Measurements from ENCODE around the gene PLA2G15.
"Not testable (repeated sequence)": the region's sequence is repeated elsewhere in the genome, so short reads cannot be mapped to it uniquely, and the experiment has no call there.

The PLA2G15 gene

DNA sequence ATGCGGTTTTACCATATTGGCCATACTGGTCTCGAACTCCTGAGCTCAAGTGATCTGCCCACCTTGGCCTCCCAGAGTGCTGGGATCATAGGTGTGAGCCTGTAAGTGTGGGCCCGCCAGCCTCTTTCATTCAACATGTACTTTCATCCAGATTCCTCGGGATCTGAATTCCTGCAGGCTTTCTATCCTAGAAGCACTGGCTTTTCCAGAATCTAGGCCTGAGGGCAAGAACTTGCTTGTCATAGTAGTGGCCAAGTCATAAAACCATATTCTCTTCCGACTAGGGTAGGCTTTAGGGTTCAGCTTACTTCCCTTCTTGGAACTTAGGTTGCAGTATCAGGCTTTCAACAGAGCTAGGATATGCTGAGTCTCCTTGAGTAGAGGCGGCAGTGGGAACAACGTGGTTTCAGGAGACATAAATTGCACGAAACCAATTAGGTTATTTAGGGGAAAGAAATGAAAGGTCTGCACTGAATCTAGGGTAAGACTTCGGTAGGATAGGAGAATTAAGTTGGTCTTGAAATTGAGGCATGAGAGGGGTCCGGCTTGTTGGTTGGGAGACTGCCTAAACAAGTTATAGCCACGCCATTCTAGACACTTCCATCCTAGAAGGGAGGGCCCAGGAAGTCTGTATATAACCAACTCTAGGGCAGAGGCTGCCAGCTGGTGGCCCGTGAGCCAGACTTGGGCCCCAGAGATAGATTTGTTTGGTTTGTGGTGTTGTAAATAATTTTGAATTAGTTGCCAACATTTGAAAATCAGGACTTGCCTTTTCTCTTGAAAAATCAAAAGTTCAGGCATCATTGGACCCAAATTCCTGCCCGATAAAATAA lies 34.8 kb downstream of the PLA2G15 start:
- DNase-seq (ENCODE audit: low read depth, low spot score), result no peak

DNA sequence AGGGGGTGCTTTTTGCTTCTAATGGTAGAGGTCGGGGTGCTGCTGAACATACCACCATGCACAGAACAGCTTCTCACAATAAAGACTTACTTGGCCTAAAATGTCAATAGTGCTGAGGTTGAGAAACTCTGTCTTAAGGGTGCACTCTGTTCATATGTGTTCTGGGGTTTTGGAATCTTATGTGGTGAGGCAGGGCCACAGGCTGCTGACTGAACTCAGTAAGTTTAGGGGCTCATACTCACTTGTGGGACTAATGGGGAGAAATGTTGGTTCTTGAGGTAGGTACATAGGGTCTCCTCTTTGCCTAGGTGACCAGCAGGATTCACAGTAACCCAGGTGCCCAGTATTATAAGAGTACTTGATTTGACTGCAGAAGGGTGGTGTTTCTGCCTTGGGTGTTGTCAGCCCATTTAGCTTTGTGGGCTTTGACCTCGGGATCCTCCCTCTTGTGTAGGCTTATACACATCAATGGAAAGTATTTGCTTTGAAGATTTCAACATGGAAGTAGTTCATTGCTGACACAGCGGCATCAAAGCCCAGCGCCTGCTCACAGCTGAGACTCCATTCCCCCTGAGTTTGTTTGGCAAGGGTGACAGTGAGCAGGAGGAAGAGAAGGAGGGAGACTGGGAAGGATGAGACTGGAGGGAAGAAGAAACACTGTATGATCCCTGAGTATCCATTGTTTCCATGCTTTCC lies 36.3 kb downstream of the PLA2G15 start:
- no peak for DNase-seq (ENCODE audit: low read depth, low spot score)

DNA sequence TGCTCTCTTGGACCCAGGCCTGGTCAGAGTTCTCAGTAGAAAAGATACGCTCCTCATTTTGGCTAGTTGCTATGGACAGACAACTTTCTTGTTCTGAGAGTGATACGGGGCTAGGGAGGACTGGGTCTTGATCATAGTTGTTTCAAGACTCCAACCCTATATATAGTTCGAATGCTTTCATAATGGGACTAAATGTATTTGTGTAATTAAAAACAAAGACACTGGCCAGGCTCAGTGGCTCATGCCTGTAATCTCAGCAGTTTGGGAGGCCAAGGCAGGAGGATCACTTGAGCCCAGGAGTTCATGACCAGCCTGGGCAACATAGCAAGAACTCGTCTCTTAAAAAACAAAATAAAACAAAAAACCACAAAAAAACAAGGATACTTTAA lies 36.9 kb downstream of the PLA2G15 start:
- DNase-seq (ENCODE audit: low read depth, low spot score), result no peak

DNA sequence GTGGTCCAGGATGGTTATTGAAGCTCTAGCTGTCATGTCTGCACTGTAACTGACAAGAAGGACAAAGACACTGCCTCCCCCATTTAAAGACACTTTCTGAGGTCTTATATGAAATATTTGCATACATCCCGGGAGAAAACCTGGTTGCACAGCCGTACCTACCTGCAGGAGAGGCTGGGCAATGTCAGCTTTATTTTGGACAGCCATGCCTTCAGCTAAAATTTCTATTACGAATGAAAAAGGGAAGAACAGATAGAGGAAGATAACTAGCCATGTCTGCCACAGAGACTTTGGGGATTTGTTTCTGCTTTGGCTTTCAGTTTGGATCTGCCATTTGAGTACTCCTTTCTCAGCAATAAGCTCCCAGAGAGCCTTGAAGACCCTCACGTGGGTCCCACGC lies 38.2 kb downstream of the PLA2G15 start:
- no peak for DNase-seq (ENCODE audit: low read depth, low spot score)

DNA sequence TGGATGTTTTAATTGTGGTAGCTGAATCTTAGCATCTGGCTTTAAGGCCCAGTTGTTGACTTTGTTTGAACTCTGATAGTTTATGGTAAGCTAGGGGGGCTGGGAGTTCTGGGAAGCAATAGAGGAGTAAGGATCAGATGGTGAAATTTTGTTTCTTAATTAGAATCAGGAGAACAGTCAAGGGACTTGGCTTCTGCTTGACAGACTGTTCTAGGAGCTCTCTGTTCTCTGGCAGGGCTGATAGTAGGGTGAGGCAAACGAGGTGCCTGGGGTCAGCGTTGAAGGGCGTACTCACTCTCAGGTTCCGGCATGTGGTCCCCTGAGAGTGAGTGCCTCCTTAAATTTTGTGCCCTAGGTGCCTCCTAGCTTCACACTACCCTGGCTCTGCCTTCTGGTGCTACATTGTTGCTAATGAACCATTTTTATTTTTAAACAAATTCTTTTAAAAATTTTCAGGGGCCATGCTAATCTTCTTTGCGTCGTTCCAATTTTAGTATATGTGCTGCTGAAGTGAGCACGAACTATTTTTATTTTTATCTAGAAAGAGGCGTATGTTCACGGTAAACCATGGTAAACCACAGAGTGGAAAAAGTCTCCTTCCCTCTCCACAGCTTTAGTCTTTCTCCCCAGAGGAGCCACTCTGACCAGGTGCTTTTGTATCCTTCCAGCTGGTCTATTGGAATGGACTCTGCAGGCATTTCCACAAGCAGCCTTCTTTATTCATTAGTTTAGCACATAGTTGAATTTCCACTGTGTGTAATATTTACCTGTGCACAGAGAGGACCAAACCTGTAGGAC lies 38.8 kb downstream of the PLA2G15 start:
- DNase-seq (ENCODE audit: low read depth, low spot score), result no peak

DNA sequence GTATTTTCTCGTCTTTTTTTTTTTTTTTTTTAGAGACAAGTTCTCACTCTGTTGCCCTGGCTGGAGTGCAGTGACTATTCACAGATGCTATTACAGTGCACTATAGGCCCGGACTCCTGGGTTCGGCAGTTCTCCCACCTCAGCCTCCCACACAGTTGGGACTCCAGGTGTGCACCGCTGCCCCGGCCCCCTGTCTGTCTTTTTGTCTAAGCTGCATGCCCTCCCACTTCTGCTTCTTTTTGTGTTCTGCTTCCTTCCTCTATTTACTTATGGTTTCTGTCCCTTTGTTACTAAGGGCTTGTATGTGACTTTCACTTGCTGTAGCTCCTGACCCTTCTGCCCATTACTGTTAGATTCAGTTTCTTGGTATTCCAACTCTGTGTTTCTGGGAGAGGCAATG lies 39.7 kb downstream of the PLA2G15 start:
- no peak for DNase-seq (ENCODE audit: low read depth, low spot score)

DNA sequence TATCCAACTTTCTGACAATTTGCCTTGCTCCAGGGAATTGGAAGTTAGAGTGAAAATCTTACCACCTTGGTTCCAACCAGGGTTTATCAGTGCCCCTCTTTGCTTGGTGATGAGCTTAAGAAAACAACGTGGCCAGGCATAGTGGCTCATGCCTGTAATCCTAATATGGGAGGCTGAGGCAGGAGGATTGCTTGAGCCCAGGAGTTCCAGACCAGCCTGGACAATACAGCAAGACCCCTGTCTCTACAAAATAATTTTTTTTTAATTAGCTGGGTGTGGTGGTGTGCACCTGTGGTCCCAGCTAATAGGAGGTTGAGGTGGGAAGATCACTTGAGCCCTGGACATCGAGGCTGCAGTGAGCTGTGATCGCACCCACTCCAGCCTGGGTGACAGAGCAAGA lies 40.5 kb downstream of the PLA2G15 start:
- DNase-seq (ENCODE audit: low read depth, low spot score), result no peak

DNA sequence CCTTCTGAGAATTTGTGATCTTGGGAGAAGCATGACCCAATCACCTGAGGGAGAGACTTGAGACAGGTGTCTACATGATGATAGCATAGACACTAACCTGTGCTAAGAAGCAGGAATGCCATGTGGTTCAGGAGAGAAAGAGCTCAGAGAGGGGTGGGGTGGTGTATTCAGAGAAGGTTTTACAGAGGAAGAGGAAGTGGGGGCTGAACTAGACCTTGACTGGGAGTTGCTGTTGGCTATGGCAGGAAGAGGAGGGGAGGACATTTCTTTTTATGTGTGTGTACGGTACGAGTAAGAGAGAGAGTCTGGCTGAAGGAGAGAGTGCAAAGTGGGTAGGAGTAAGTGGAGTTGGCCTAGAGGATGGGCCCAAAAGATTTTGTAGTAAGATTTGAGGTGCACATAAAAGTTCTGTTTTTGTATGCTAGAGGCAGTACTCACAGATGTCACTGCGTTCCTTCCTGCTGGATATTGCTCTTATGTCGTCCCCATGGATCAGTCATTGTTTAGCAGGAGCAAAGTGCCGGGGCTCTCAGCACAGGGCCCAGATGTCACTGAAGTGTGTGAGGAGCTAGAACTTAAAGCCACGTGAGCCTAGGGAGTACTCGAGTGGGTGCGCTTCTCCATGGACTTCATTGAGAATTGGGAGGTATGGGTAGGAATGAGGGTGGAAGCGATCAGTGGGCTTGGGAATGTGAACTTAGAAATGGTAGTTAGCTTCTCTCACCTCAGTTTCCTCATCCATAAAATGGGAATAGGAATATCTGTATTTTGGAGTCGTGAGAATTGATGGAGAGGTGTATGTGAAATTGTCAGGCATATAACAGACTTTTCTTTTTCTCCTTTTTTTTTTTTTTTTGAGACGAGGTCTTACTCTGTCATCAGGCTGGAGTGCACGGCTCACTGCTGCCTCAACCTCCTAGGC lies 41.2 kb downstream of the PLA2G15 start:
- no peak for DNase-seq (ENCODE audit: low read depth, low spot score)

DNA sequence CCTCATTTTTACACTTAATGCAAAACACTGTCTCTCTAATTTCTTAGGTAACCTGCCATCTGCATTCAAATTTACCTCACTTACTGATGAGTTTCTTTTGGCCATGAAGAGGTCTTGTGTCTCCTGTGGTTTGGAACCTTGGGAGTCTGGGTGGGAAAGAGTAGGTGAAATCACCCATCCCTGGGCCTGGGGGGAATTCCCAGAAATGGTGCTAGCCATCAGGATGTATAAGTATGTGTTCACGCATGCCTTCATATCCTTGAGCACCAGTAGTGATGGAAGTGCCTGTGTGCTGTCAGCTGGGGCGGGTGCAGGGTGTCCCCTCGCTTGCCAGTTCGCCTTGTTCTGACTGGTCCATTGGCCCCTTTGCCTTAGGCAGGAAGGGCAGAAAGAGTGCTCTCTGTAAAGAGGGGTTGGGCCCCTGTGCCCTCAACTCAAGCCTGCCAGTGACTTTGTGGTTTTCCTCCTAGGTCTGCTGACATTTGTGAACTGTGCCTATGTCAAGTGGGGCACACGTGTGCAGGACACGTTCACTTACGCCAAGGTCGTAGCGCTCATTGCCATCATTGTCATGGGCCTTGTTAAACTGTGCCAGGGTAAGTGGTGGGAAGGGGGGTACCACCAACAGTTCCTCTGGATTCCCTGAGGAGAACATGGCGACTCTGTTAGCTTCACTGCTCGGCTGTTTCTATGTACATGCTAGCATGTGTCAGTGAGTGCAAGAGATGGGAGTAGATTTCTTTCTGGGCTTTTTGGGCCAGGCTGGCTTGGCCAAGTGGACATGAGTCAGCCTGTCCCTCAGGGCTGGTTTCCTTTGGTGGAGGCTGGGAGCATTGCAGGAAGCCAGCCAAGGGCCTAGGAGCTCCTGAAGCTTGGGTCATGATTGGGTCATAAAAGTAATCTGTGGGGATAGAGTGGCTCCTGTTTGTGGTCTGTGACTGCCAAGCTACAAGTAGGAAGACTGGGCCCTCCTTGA lies 42.4 kb downstream of the PLA2G15 start:
- DNase-seq (ENCODE audit: low read depth, low spot score), result no peak

DNA sequence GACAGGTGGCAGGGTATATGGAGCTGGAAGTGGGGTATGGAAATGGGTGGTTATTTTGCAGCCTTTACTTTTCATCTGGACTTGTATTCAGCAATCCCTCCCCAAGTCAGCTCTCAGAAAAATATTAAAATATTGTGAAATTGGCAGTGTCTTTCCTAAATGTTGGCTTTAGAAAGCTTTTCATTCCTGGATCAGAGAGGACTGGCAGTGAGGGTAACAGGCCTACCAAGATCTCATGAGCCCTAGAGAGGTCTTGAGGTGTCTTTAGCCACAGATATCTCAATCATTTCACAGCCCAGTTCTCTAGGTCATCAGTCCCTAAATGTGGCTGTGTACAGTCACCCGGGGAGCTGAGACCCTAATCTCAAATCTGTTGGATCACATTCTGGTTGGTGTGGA lies 43.1 kb downstream of the PLA2G15 start:
- no peak for DNase-seq (ENCODE audit: low read depth, low spot score)

DNA sequence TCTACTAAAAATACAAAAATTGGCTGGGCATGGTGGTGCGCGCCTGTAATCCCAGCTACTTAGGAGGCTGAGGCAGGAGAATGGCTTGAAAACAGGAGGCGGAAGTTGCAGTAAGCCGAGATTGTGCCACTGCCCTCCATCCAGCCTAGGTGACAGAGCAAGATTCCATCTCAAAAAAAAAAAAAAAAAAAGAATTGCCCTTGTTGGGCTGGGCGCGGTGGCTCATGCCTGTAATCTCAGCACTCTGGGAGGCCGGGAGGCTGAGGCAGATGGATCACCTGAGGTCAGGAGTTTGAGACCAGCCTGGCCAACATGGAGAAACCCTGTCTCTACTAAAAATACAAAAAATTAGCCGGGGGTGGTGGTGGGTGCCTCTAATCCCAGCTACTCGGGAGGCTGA lies 43.6 kb downstream of the PLA2G15 start:
- DNase-seq (ENCODE audit: low read depth, low spot score), result not testable (repeated sequence)

DNA sequence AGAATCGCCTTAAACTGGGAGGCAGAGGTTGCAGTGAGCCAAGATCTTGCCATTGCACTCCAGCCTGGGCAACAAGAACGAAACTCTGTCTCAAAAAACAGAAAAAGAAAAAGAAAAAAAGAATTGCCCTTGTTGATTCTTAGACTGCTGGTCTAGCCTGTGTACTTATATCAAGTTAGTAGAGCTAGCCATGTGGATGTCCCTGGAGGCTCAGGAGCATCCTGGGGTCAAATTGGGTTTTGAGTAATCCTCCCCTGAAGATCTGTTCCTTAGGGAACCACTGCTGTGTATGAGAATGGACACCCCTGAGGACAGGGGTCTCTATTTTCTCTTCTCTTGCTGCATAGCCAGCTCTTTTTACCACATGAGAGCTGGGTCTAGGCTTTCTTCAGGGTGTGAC lies 44.0 kb downstream of the PLA2G15 start:
- DNase-seq (ENCODE audit: low read depth, low spot score), result no peak

DNA sequence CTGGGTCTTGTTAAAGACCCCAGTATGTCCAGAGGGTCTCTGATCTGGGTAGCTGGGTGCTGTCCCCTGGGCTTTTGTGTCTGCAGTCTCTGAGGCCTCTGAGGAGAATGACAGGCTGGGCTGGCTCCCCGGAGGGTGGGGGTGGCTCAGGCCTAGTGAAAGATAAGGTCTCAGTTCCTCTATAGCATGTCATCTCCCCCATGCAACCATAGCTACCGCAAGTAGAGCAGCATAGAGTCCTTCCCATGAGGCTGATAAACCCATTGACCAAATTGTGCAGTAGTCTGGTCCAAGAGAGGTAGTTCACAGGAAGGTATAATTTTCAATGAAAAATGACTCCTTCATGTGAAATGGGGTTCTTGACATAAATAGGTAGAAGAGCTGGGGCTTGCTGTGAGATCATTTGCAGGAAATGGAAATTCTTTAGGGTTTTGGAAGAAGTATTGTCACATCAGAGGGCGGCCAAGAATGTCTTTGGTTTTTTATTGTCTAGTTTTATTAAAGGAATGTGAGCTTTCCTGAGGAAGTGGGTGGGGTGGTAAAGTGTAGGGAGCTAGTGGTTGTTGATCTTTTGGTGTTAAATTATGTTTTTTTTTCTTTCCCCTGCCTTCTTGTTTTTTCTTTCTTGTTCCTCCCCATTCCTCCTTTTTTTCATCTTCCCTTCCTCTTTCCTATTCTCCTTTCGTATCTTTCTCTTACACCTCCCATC lies 44.6 kb downstream of the PLA2G15 start:
- no peak for DNase-seq (ENCODE audit: low read depth, low spot score)

DNA sequence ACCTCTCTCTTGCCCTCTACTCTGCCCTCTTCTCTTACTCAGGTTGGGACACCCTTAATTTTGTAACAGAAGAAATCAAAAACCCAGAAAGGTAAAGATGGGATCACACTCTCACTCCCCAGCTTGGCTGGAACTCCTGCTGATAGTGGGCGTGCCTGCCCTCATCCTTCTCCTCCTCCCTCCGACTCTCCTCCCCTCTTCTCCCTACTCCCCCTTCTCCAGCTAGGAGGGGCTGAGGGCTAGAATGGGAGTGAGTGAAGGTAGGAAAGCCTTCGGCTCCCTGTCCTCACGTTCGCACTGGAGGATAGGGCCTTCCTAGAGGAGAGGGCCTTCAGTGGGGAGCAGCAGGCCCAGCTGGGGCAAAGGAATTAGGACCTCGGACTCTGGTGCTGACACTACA lies 45.3 kb downstream of the PLA2G15 start:
- DNase-seq (ENCODE audit: low read depth, low spot score), result no peak

DNA sequence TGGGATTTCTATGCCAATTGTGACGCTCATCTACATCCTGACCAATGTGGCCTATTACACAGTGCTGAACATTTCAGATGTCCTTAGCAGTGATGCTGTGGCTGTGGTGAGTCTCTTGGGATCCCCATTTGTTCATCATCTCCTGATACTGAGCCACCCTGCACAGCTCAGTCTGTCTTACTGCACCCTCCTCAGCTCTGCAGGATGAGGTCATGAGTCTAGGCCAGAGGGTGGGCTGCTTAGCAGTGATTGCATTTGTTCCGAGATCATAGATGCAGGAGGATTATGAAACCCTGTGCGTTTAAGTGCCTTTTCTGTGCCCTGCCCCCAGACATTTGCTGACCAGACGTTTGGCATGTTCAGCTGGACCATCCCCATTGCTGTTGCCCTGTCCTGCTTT lies 46.1 kb downstream of the PLA2G15 start:
- DNase-seq (ENCODE audit: low read depth, low spot score), result no peak

DNA sequence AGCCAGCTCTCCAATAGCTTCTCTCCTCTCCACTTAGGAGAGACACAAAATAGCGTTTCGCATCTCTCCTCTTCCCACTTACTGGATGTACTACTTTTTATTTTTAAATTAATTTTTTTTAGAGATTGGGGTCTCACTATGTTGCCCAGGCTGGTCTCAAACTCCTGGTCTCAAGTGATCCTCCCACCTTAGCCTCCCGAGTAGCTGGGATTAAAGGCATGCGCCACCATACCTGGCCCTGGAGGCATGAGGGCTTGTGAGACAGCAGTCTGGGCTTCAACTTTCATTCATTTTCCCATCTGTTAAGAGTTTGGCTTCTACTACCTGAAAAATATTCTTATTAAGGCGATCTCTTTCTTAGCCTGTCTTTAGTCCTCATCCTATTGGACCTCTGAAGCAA lies 47.3 kb downstream of the PLA2G15 start:
- DNase-seq (ENCODE audit: low read depth, low spot score), result no peak

DNA sequence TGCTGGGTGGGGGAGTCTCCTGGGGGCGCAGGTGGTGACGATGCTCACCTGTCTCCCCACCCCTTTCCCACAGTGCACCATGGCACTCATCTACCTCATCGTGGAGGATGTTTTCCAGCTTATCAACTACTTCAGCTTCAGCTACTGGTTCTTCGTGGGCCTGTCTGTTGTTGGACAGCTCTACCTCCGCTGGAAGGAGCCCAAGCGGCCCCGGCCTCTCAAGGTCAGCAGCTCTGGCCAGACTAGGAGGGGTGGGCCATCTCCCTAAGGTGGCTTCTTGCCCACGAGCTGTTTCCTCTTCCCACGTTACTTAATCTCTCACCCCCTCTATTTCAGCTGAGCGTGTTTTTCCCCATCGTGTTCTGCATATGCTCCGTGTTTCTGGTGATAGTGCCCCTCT lies 51.1 kb downstream of the PLA2G15 start:
- no peak for DNase-seq (ENCODE audit: low read depth, low spot score)

DNA sequence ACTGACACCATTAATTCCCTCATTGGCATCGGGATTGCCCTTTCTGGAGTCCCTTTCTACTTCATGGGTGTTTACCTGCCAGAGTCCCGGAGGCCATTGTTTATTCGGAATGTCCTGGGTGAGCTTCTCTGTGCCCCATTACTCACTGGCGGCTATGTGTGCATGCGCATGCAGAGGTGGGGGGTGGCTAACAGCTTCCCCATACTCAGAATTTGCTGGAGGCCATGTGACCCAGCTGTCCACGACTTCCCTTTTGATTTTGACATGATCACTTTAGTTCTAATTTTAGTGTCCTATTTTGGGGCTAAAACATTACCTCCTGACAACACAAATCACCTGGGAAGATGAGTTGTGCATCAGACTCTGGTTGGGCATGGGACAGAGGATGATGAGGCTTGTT lies 51.5 kb downstream of the PLA2G15 start:
- no peak for DNase-seq (ENCODE audit: low read depth, low spot score)

DNA sequence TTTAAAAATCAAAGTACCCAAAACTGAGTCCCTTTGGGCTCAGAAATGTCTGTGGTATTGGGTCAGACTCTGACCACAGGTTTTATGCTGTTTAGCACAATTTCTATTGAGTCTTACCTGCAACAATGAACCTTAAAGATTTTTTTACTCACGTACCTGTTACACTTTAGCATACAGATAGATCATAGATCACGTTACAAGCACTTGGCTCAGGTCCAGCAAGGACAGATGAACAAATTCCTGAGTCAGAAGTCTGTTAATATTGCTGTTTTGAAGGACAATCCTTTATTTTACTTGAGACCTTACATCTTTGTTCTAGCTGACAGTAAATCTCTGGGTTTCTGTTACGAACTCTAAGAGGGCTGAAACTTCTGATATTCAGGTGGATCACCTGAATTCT lies 52.7 kb downstream of the PLA2G15 start:
- no peak for DNase-seq (ENCODE audit: low read depth, low spot score)

DNA sequence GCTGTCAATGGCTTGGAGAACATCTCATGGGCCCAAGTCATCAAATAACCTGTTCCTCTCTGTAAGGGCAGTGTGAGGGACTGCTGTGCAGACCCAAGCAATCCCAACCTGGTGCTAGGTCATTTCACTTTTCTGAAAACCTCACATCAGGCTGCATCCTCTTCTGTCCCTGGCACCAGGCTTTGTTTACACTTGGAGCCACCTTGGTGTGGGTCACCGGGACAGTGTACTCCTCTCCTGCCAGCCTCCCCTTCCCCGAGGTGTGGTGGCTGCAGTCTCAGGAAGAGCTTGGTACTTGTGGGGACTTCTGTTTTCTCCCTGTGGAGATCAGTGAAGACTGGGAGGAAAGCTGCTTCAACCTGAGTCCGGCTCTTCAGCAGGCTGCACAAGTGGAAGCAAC lies 53.1 kb downstream of the PLA2G15 start:
- DNase-seq (ENCODE audit: low read depth, low spot score), result no peak

All from brain pericyte (primary cell).